Cardiac muscle cell (in vitro differentiated cells and primary cell): ENCODE measurements around the gene UNC5A. TPM values are rescaled to one million over a fixed set of nuclear protein-coding genes. Genes with fewer than 3 reads are reported as not detected.

Experiments
- DNase-seq, 2 donors: peaks; one replicate each; pipeline versions ENCODE4 v3.0.0 to v3.0.0-alpha.2; 2010 to 2017; ENCODE audit warnings: low read depth in 1 of 2, low spot score in 1 of 2
- H3K27ac ChIP-seq: fragments of 200-600 bp; sonication (generic); 2 replicates; pipeline ENCODE4 v1.5.1; 2016
- H3K27me3 ChIP-seq: fragments of 200-600 bp; sonication (generic); 2 replicates; pipeline ENCODE4 v1.6.0; 2016; ENCODE audit warnings: control low read depth
- H3K36me3 ChIP-seq: fragments of 200-600 bp; sonication (generic); 2 replicates; pipeline ENCODE4 v1.5.1; 2016; ENCODE audit warnings: control low read depth
- H3K4me1 ChIP-seq: fragments of 200-600 bp; sonication (generic); 2 replicates; pipeline ENCODE4 v1.8.1; 2017; ENCODE audit warnings: low read depth, mild to moderate bottlenecking, mixed run types
- H3K4me3 ChIP-seq: fragments of 200-600 bp; sonication (generic); 2 replicates; pipeline ENCODE4 v1.5.1; 2016; ENCODE audit warnings: mild to moderate bottlenecking
- H3K9me3 ChIP-seq: fragments of 200-600 bp; sonication (generic); 2 replicates; pipeline ENCODE4 v1.5.1; 2017; ENCODE audit warnings: low read depth, mild to moderate bottlenecking, control low read depth
- CTCF ChIP-seq: IDR thresholded peaks from 2 replicates; pipeline ENCODE4 v1.5.1; 2012; ENCODE audit warnings: low read depth, mild to moderate bottlenecking, low read length
- polyA plus RNA-seq: library from polyadenylated mRNA; unstranded; fragments of >200 nt; fragmentation: Nextera tagmentation; extraction: Ambion mirVana; gene quantifications from 2 replicates; pipeline ENCODE4 v1.2.1, GENCODE V29; 2016
- total RNA-seq: library from RNA; depleted of rRNA; stranded (reverse); fragments of >200 nt; gene quantifications from 2 replicates; pipeline ENCODE4 v1.2.3, GENCODE V29; 2016

Gene UNC5A
- total and polyA plus RNA-seq, 2 experiments from 2014 or later, result 0.26 to 0.86 TPM

- no peaks in the 10 kb centered on the region for H3K4me1 ChIP-seq
- no peak overlapping the region for H3K4me3 ChIP-seq
- no peak for DNase-seq
- TF ChIP-seq CTCF, result no peak
- H3K36me3 ChIP-seq, result no peaks in the 10 kb centered on the region
- H3K27ac ChIP-seq, result no peak overlapping the region
- no peaks in the 10 kb centered on the region for H3K27me3 ChIP-seq
- H3K9me3 ChIP-seq, result no peaks in the 10 kb centered on the region
Observed at GRCh38 chr5:176774216-176775171, 35.9 kb upstream of the UNC5A start.

DNA sequence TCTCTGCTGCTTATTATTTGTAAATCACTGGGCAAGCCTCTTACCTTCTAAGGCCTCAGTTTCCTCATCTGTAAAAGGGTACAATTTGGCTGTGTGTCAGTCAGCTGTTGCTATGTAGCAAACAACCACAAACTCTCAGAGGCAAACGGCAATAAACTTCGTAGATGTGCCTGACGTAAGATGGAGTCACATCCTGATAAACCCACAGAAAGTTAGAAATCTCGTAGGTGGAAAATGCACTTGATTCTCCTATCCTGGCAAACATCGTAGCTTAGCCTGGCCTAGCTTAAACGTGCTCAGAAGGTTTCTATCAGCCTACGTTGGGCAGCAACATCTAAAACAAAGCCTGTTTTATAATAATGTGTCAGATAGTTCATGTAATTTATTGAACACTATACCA is 35.0 kb upstream of the UNC5A start:
- H3K4me3 ChIP-seq, result no peak overlapping the region
- no peak overlapping the region for H3K27ac ChIP-seq
- peaks cover 1% of the 10 kb centered on the region for H3K4me1 ChIP-seq
- no peaks in the 10 kb centered on the region for H3K36me3 ChIP-seq
- H3K9me3 ChIP-seq, result no peaks in the 10 kb centered on the region
- no peak for TF ChIP-seq CTCF
- no peak for DNase-seq
- H3K27me3 ChIP-seq, result no peaks in the 10 kb centered on the region

GRCh38 chr5:176776141-176776865 is 34.1 kb upstream of the UNC5A start:
- H3K4me3 ChIP-seq, result no peak overlapping the region
- DNase-seq, result no peak
- H3K27ac ChIP-seq, result no peak overlapping the region

GRCh38 chr5:176776916-176777315 is 33.4 kb upstream of the UNC5A start:
- DNase-seq, result no peak
- no peak for TF ChIP-seq CTCF
- Histone ChIP-seq H3K9me3 (no peaks in the 10 kb centered on the region), H3K27ac (no peak overlapping the region), H3K4me1 (peaks cover 7% of the 10 kb centered on the region), H3K36me3 (no peaks in the 10 kb centered on the region), H3K4me3 (no peak overlapping the region), H3K27me3 (no peaks in the 10 kb centered on the region)

More at GRCh38 chr5:176776141-176776865, 34.1 kb upstream of the UNC5A start:
- TF ChIP-seq CTCF, result no peak
- H3K4me1 ChIP-seq, result peaks cover 7% of the 10 kb centered on the region
- no peaks in the 10 kb centered on the region for H3K9me3 ChIP-seq
- no peaks in the 10 kb centered on the region for H3K27me3 ChIP-seq
- no peaks in the 10 kb centered on the region for H3K36me3 ChIP-seq

DNA sequence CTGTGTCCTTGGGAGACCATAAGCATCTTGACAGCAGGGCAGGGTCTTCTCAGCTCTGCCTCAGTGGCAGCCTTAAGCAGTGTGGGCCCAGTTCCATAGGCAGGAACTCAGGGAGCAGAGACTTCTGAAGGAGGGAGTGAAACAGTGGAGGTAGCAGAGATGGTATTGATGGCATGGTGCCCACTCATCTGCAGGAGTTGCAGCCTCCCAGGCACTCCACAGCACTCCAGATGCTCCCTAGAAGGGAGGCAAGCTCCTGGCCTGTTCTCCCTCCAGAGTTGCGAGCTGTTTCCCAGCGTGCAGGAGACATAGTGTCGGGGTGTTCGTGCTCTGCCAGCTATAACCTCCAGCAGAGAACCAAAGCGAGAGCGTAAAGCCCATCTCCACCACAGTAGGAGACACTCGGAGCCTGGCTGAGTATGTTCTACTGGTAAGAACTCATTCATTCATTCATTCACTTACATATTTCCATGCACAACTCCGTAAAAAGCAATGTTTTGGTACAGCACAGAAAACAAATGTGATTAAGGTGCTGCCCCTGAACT is 31.4 kb upstream of the UNC5A start:
- Histone ChIP-seq H3K4me1 (peaks cover 7% of the 10 kb centered on the region), H3K27ac (no peak overlapping the region), H3K9me3 (no peaks in the 10 kb centered on the region), H3K27me3 (no peaks in the 10 kb centered on the region), H3K4me3 (no peak overlapping the region), H3K36me3 (no peaks in the 10 kb centered on the region)
- TF ChIP-seq CTCF, result no peak
- DNase-seq, result no peak
